ENCODE measurements around the gene PARP16. TPM values are rescaled to one million over a fixed set of nuclear protein-coding genes. Genes with fewer than 3 reads are reported as not detected.

PARP16 gene
- total RNA-seq, 4 donors from 2014 or later: 2.6 to 3.3 (median 3.0) TPM

GRCh38 chr15:65260968-65261367 lies 25.7 kb downstream of the PARP16 start:
- Histone ChIP-seq H3K27me3 (no peaks in the 10 kb centered on the region), H3K27ac (no peak overlapping the region), H3K9me3 (no peaks in the 10 kb centered on the region), H3K36me3 (peaks cover 3 to 66% of the 10 kb centered on the region in 2 donors), H3K4me1 (peaks cover 0 to 6% of the 10 kb centered on the region in 2 donors), H3K4me3 (no peak overlapping the region)
- no peak for TF ChIP-seq POLR2A (IDR thresholded peaks at IDR 0.05)
- no peak for TF ChIP-seq CTCF (IDR thresholded peaks at IDR 0.05 in 4 of 5, conservative IDR thresholded peaks at IDR 0.05 in 1 of 5)
- intact Hi-C loops (cut with DNase I; ENCODE audit: low total_unique reads): no loop called here
- DNase-seq: no peak
- no peak for ATAC-seq
- in situ Hi-C loops (cut with MboI; ENCODE audit: low sequenced_read_pairs in 4 of 4): loop anchor here in 2 of 4 donors (5.0 to 25.0 kb wide), 3 partner anchors 64 to 224 kb away; partner anchors contain the start of genes MTFMT (in 1 of the 2) and SLC51B (in 1 of the 2)

GRCh38 chr15:65259367-65259797 lies 27.3 kb downstream of the PARP16 start:
- Histone ChIP-seq H3K4me3 (no peak overlapping the region), H3K27ac (peak overlapping the region; percentile 15 to 63 (median 42)), H3K4me1 (peaks cover 0 to 6% of the 10 kb centered on the region in 2 donors), H3K27me3 (no peaks in the 10 kb centered on the region), H3K36me3 (peaks cover 3 to 70% of the 10 kb centered on the region in 2 donors), H3K9me3 (no peaks in the 10 kb centered on the region)
- in situ Hi-C loops (cut with MboI; ENCODE audit: low sequenced_read_pairs in 4 of 4): loop anchor here in 1 of 4 donors (25.0 kb wide), 1 partner anchor 222 kb away; the partner anchor contains the start of genes MTFMT and SLC51B
- intact Hi-C loops (cut with DNase I; ENCODE audit: low total_unique reads): no loop called here
- ATAC-seq: peak; percentile 63 to 64
- no peak for TF ChIP-seq CTCF (IDR thresholded peaks at IDR 0.05 in 4 of 5, conservative IDR thresholded peaks at IDR 0.05 in 1 of 5)
- no peak for TF ChIP-seq POLR2A (IDR thresholded peaks at IDR 0.05)
- peak; percentile 8 to 58 for DNase-seq

GRCh38 chr15:65258375-65259262 lies 28.1 kb downstream of the PARP16 start:
- DNase-seq (peak in 1 of 2 donors; percentile 26), ATAC-seq (peak; percentile 56 to 57)
- peaks cover 0 to 6% of the 10 kb centered on the region in 2 donors for H3K4me1 ChIP-seq
- peaks cover 3 to 68% of the 10 kb centered on the region in 2 donors for H3K36me3 ChIP-seq
- in situ Hi-C loops (cut with MboI; ENCODE audit: low sequenced_read_pairs in 4 of 4): loop anchor here in 1 of 4 donors (25.0 kb wide), 1 partner anchor 221 kb away; the partner anchor contains the start of genes MTFMT and SLC51B
- TF ChIP-seq POLR2A (IDR thresholded peaks at IDR 0.05): no peak
- TF ChIP-seq CTCF (IDR thresholded peaks at IDR 0.05 in 4 of 5, conservative IDR thresholded peaks at IDR 0.05 in 1 of 5): no peak
- no peaks in the 10 kb centered on the region for H3K27me3 ChIP-seq
- intact Hi-C loops (cut with DNase I; ENCODE audit: low total_unique reads): no loop called here
- H3K27ac ChIP-seq: peak overlapping the region; percentile 15 to 63 (median 48)
- H3K9me3 ChIP-seq: no peaks in the 10 kb centered on the region
- H3K4me3 ChIP-seq: no peak overlapping the region

- in situ Hi-C loops (cut with MboI; ENCODE audit: low sequenced_read_pairs in 4 of 4) (loop anchor here in 1 of 4 donors (25.0 kb wide), 1 partner anchor 218 kb away; the partner anchor contains the start of genes MTFMT and SLC51B), intact Hi-C loops (cut with DNase I; ENCODE audit: low total_unique reads) (no loop called here)
- no peaks in the 10 kb centered on the region for H3K27me3 ChIP-seq
- TF ChIP-seq CTCF (IDR thresholded peaks at IDR 0.05 in 4 of 5, conservative IDR thresholded peaks at IDR 0.05 in 1 of 5) (no peak), POLR2A (IDR thresholded peaks at IDR 0.05) (no peak)
- peaks cover 0 to 6% of the 10 kb centered on the region in 2 donors for H3K4me1 ChIP-seq
- ATAC-seq (no peak), DNase-seq (no peak)
- H3K36me3 ChIP-seq: peaks cover 3 to 40% of the 10 kb centered on the region in 2 donors
- no peak overlapping the region for H3K27ac ChIP-seq
- no peak overlapping the region for H3K4me3 ChIP-seq
- no peaks in the 10 kb centered on the region for H3K9me3 ChIP-seq
These were observed 31.1 kb downstream of the PARP16 start for GRCh38 chr15:65255486-65256140.
